ENCODE measurements around the gene C10orf71.

DNA sequence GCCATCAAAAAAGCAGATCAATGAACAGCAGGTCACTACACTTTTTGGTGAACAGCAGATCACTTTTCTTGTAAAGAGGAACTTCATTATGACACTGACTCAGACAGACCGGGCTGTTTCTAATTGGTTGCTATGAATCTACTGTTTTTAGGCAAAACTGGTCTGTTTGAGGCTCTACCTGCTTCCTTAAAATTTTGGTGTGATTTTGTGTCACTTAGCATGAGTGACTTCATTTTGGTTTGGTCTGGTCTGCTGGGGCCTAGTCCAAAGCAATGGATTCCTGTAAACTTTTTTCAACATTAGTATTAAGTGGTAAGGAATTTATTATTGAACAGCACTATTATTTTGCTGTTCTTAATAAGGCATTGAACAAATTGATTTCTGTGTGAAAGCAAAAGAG lies 41.8 kb upstream of the C10orf71 start:
- no peak for TF ChIP-seq CTCF (IDR thresholded peaks at IDR 0.05)
- no peak for TF ChIP-seq EZH2 (IDR thresholded peaks at IDR 0.05; ENCODE audit: borderline replicate concordance, insufficient read depth, low read depth, low read length, poor library complexity, severe bottlenecking)
